ENCODE measurements around the gene CNOT6.

CNOT6 gene

GRCh38 chr5:180540050-180540694, 46.0 kb downstream of the CNOT6 start:
- Histone ChIP-seq H3K27ac (ENCODE audit: extremely low read depth, low read depth, low read length) (no peak overlapping the region), H3K4me3 (ENCODE audit: low read depth, low read length) (no peak overlapping the region), H3K9me3 (ENCODE audit: control insufficient read depth, insufficient read depth, low read depth, low read length) (no peaks in the 10 kb centered on the region), H3K36me3 (ENCODE audit: control insufficient read depth in 2 of 2, insufficient read depth in 1 of 2, low read length in 2 of 2) (peaks cover 20 to 42% of the 10 kb centered on the region in 2 experiments; a peak in 2 of 3 replicates), H3K4me1 (ENCODE audit: control insufficient read depth, insufficient read depth, low read length) (no peaks in the 10 kb centered on the region)
- TF ChIP-seq KLF8 (tag by site-specific recombination; IDR thresholded peaks at IDR 0.05) (no peak), SETDB1 (IDR thresholded peaks at IDR 0.05; ENCODE audit: insufficient read length, low read length) (no peak)
- POLR2A ChIA-PET = no interaction called here
- CTCF ChIA-PET = no interaction called here

- no peak for TF ChIP-seq ZBTB21 (tag by site-specific recombination; IDR thresholded peaks at IDR 0.05)
- TF ChIP-seq ZFP3 (tag by site-specific recombination; IDR thresholded peaks at IDR 0.05; ENCODE audit: low read depth) = no peak
- TF ChIP-seq ZNF530 (tag by site-specific recombination; IDR thresholded peaks at IDR 0.05; ENCODE audit: low read depth) = no peak
- no peak for TF ChIP-seq ZNF433 (tag by site-specific recombination; IDR thresholded peaks at IDR 0.05; ENCODE audit: low read depth)
- TF ChIP-seq ZNF777 (tag by site-specific recombination; IDR thresholded peaks at IDR 0.05; ENCODE audit: borderline replicate concordance) = no peak
- TF ChIP-seq ZNF521 (tag by site-specific recombination; IDR thresholded peaks at IDR 0.05) = no peak
- no peak for TF ChIP-seq ZNF274 (IDR thresholded peaks at IDR 0.05; ENCODE audit: low read length)
- no peak for TF ChIP-seq ZNF274 (tag by site-specific recombination; IDR thresholded peaks at IDR 0.05; ENCODE audit: borderline replicate concordance)
- no peak for TF ChIP-seq ZNF404 (tag by site-specific recombination; IDR thresholded peaks at IDR 0.05)
- TF ChIP-seq, protein P1, sequence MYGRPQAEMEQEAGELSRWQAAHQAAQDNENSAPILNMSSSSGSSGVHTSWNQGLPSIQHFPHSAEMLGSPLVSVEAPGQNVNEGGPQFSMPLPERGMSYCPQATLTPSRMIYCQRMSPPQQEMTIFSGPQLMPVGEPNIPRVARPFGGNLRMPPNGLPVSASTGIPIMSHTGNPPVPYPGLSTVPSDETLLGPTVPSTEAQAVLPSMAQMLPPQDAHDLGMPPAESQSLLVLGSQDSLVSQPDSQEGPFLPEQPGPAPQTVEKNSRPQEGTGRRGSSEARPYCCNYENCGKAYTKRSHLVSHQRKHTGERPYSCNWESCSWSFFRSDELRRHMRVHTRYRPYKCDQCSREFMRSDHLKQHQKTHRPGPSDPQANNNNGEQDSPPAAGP (tag by site-specific recombination; IDR thresholded peaks at IDR 0.05) = no peak
- TF ChIP-seq, protein P2, sequence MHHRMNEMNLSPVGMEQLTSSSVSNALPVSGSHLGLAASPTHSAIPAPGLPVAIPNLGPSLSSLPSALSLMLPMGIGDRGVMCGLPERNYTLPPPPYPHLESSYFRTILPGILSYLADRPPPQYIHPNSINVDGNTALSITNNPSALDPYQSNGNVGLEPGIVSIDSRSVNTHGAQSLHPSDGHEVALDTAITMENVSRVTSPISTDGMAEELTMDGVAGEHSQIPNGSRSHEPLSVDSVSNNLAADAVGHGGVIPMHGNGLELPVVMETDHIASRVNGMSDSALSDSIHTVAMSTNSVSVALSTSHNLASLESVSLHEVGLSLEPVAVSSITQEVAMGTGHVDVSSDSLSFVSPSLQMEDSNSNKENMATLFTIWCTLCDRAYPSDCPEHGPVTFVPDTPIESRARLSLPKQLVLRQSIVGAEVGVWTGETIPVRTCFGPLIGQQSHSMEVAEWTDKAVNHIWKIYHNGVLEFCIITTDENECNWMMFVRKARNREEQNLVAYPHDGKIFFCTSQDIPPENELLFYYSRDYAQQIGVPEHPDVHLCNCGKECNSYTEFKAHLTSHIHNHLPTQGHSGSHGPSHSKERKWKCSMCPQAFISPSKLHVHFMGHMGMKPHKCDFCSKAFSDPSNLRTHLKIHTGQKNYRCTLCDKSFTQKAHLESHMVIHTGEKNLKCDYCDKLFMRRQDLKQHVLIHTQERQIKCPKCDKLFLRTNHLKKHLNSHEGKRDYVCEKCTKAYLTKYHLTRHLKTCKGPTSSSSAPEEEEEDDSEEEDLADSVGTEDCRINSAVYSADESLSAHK (tag by site-specific recombination; IDR thresholded peaks at IDR 0.05) = no peak
- no peak for TF ChIP-seq GLI2 (tag by site-specific recombination; IDR thresholded peaks at IDR 0.05; ENCODE audit: borderline replicate concordance, low read depth)
- no peak for TF ChIP-seq ZBTB44 (tag by site-specific recombination; IDR thresholded peaks at IDR 0.05)
- TF ChIP-seq, protein P3, sequence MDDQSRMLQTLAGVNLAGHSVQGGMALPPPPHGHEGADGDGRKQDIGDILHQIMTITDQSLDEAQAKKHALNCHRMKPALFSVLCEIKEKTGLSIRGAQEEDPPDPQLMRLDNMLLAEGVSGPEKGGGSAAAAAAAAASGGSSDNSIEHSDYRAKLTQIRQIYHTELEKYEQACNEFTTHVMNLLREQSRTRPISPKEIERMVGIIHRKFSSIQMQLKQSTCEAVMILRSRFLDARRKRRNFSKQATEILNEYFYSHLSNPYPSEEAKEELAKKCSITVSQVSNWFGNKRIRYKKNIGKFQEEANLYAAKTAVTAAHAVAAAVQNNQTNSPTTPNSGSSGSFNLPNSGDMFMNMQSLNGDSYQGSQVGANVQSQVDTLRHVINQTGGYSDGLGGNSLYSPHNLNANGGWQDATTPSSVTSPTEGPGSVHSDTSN (CRISPR knock-in tag; IDR thresholded peaks at IDR 0.05) = no peak
- TF ChIP-seq KLF9 (tag by site-specific recombination; IDR thresholded peaks at IDR 0.05; ENCODE audit: low read depth) = no peak
- TF ChIP-seq ZSCAN30 (tag by site-specific recombination; IDR thresholded peaks at IDR 0.05) = no peak
- TF ChIP-seq ZBTB1 (tag by site-specific recombination; IDR thresholded peaks at IDR 0.05) = no peak
- no peak for TF ChIP-seq WT1 (tag by site-specific recombination; IDR thresholded peaks at IDR 0.05)
- TF ChIP-seq ZNF558 (tag by site-specific recombination; IDR thresholded peaks at IDR 0.05) = no peak
- POLR2A ChIA-PET = no interaction called here
- H3K27ac ChIP-seq (ENCODE audit: extremely low read depth, low read depth, low read length) = no peak overlapping the region
- peaks cover 15 to 33% of the 10 kb centered on the region in 2 experiments; a peak in 2 of 3 replicates for H3K36me3 ChIP-seq (ENCODE audit: control insufficient read depth in 2 of 2, insufficient read depth in 1 of 2, low read length in 2 of 2)
- H3K4me1 ChIP-seq (ENCODE audit: control insufficient read depth, insufficient read depth, low read length) = no peaks in the 10 kb centered on the region
- no peak overlapping the region for H3K4me3 ChIP-seq (ENCODE audit: low read depth, low read length)
- no peaks in the 10 kb centered on the region for H3K9me3 ChIP-seq (ENCODE audit: control insufficient read depth, insufficient read depth, low read depth, low read length)
- CTCF ChIA-PET = interaction anchor here (1.0 kb wide), 1 partner anchor 20 kb away, joined by 3 read pairs; no protein-coding TSS in a partner anchor
These were observed 47.5 kb downstream of the CNOT6 start for GRCh38 chr5:180541710-180542109.
